ENCODE results near the gene HIPK2. TPM values are rescaled to one million over a fixed set of nuclear protein-coding genes. Genes with fewer than 3 reads are reported as not detected.

The HIPK2 gene
- total and polyA plus RNA-seq, 2 donors (not counting 3 experiments of a cell fraction or from before 2014, with no cell fraction given), result 9.0 to 43.8 TPM

- H4K20me1 ChIP-seq (replicated peaks; ENCODE audit: control insufficient read depth, extremely low read depth, insufficient read depth, low read length), result no peaks in the 10 kb centered on the region
- H3K4me1 ChIP-seq (ENCODE audit: control insufficient read depth, extremely low read depth, insufficient read depth, low read length), result no peaks in the 10 kb centered on the region
- POLR2A ChIA-PET, result no interaction called here
- H3K9me1 ChIP-seq (replicated peaks; ENCODE audit: control insufficient read depth, extremely low read depth, insufficient read depth, low read length), result no peaks in the 10 kb centered on the region
- CTCF ChIA-PET, result interaction anchor here (1.1 to 1.4 kb wide), 2 partner anchors 9 to 49 kb away, joined by 3 to 5 read pairs; no protein-coding TSS in a partner anchor
- no peak overlapping the region for H2AFZ ChIP-seq (ENCODE audit: low read depth, low read length)
- no peak for FAIRE-seq
- intact Hi-C loops (cut with micrococcal nuclease) (no loop called here), dilution Hi-C loops (cut with MboI; ENCODE audit: extremely low pct_ligation_motif_present, low sequenced_read_pairs) (no loop called here)
- no peak overlapping the region for H3K4me3 ChIP-seq (replicated peaks in 1 of 3; ENCODE audit: insufficient read depth in 1 of 3, low read depth in 1 of 3, low read length in 3 of 3)
- no peak for DNase-seq (ENCODE audit: low read depth, low spot score)
- H3K79me2 ChIP-seq (ENCODE audit: control insufficient read depth, insufficient read depth, low read length), result no peaks in the 10 kb centered on the region
- no peaks in the 10 kb centered on the region for H3K27me3 ChIP-seq (ENCODE audit: control insufficient read depth in 2 of 2, insufficient read depth in 2 of 2, low read length in 2 of 2)
- no peak overlapping the region for H3K27ac ChIP-seq (ENCODE audit: insufficient read depth, low read depth, low read length)
- TF ChIP-seq GATA2 (IDR thresholded peaks at IDR 0.05; ENCODE audit: insufficient read depth, insufficient read length, low read depth, low read length) (no peak), MAX (IDR thresholded peaks at IDR 0.05; ENCODE audit: insufficient read depth, insufficient read length) (no peak), POLR2A (IDR thresholded peaks at IDR 0.05; ENCODE audit: low read depth, low read length) (no peak), EZH2 (IDR thresholded peaks at IDR 0.05; ENCODE audit: borderline replicate concordance, low read depth, low read length, severe bottlenecking) (no peak), FOS (IDR thresholded peaks at IDR 0.05; ENCODE audit: borderline replicate concordance, insufficient read depth, low read length) (no peak), JUN (IDR thresholded peaks at IDR 0.05; ENCODE audit: borderline replicate concordance, insufficient read depth, insufficient read length, low read depth) (no peak), POLR2AphosphoS5 (IDR thresholded peaks at IDR 0.05; ENCODE audit: insufficient read depth, low read depth, low read length) (no peak), MYC (IDR thresholded peaks at IDR 0.05; ENCODE audit: low read depth, low read length) (no peak)
- TF ChIP-seq, protein P1, sequence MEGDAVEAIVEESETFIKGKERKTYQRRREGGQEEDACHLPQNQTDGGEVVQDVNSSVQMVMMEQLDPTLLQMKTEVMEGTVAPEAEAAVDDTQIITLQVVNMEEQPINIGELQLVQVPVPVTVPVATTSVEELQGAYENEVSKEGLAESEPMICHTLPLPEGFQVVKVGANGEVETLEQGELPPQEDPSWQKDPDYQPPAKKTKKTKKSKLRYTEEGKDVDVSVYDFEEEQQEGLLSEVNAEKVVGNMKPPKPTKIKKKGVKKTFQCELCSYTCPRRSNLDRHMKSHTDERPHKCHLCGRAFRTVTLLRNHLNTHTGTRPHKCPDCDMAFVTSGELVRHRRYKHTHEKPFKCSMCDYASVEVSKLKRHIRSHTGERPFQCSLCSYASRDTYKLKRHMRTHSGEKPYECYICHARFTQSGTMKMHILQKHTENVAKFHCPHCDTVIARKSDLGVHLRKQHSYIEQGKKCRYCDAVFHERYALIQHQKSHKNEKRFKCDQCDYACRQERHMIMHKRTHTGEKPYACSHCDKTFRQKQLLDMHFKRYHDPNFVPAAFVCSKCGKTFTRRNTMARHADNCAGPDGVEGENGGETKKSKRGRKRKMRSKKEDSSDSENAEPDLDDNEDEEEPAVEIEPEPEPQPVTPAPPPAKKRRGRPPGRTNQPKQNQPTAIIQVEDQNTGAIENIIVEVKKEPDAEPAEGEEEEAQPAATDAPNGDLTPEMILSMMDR (IDR thresholded peaks at IDR 0.05; ENCODE audit: extremely low read depth in 1 of 2, insufficient read depth in 1 of 2, low read depth in 1 of 2, low read length in 2 of 2), result no peak
- H3K9me3 ChIP-seq (replicated peaks; ENCODE audit: control insufficient read depth, insufficient read depth, low read length), result no peaks in the 10 kb centered on the region
- no peaks in the 10 kb centered on the region for H3K36me3 ChIP-seq (ENCODE audit: control insufficient read depth in 2 of 2, extremely low read depth in 1 of 2, insufficient read depth in 2 of 2, low read length in 2 of 2)
- no peak overlapping the region for H3K4me2 ChIP-seq (ENCODE audit: insufficient read depth, low read length)
- no peak overlapping the region for H3K9ac ChIP-seq (replicated peaks; ENCODE audit: extremely low read depth, insufficient read depth, low read length)
- BruUV-seq (replicated peaks), result no TSS peak
These were observed 229.3 kb downstream of the HIPK2 start for GRCh38 chr7:139548302-139549028.

All from endothelial cell of umbilical vein (primary cell).